Measurements from ENCODE around the gene ZNF618. TPM values are rescaled to one million over a fixed set of nuclear protein-coding genes. Genes with fewer than 3 reads are reported as not detected.

The ZNF618 gene
- total and polyA plus RNA-seq, 4 donors: 4.9 to 17.3 (median 11.4) TPM

DNA sequence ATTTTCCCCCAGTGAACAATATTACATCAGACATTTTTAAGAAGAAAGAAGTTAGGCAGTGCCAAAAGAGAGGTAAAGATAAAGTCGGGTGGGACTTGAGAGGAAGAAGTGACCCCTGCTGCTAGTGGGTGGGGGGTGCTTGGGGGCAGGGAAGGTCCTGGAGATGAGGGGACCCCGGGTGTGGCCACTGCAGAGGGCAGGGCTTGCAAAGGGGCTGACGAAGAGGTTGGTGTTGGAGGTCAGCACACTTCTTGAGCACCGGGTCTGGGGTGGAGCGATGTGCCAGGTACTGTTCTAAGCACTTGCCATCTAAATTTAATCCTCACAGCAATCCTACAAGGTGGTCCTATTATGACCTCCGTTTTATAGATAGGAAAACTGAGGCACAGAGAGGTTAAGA lies 140.0 kb downstream of the ZNF618 start:
- Histone ChIP-seq H3K9me3 (ENCODE audit: control insufficient read depth, low read length) (no peaks in the 10 kb centered on the region), H3K27ac (ENCODE audit: low read depth in 1 of 2, low read length in 2 of 2) (no peak overlapping the region), H3K36me3 (ENCODE audit: control insufficient read depth in 1 of 2, insufficient read depth in 2 of 2, low read length in 1 of 2) (peaks cover 6 to 7% of the 10 kb centered on the region in 2 donors), H3K4me3 (ENCODE audit: low read length in 2 of 2) (no peak overlapping the region), H3K27me3 (ENCODE audit: control insufficient read depth in 1 of 2, insufficient read depth in 2 of 2, low read length in 1 of 2) (no peaks in the 10 kb centered on the region), H3K4me1 (ENCODE audit: control insufficient read depth in 1 of 2, insufficient read depth in 2 of 2, low read length in 2 of 2) (no peaks in the 10 kb centered on the region)
- 89 to 93% methylated on average over 6 of the region's 6 CpGs for WGBS, 2 donors
- DNase-seq (peak in 1 of 2 donors; percentile 58), ATAC-seq (ENCODE audit: low FRiP score) (no peak)
- intact Hi-C loops (cut with DNase I): no loop called here

DNA sequence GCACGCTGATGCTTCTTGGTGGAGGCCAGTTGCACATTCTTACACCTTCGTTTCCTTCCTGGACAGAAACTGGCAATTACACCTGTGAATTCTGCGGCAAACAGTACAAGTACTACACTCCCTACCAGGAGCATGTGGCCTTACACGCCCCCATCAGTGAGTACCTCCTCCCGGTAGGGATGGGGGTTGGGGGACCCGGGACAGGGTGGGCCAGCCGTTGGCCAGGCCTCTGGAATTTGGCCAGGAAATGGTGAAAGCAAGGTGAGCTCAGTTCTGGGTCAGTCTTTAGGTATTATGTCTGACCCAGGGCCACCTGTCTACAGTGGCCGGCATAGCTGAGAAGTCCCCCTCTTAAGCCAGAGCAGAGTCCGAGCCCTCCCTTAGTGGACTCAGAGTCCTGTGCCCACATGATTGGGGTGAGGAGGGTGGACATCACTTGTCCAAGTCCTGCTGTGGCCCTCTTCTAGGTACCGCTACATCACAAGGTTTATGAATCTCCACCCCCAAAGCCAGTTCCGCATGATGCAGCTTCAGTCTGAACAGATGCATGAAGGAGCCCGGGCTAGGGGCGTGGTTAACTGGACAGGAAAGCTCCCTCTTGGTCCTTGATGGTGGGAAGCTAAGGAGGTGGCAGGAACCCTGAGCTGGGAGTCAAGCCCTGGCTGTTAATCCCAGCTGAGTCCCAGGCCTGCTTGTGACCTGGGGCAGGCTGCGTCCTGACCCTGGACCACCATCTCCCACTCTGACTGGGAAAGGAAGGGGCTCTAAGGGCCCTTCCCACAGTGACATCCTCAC lies 140.7 kb downstream of the ZNF618 start:
- no peak overlapping the region for H3K27ac ChIP-seq (ENCODE audit: low read depth in 1 of 2, low read length in 2 of 2)
- H3K4me1 ChIP-seq (ENCODE audit: control insufficient read depth in 1 of 2, insufficient read depth in 2 of 2, low read length in 2 of 2): no peaks in the 10 kb centered on the region
- H3K9me3 ChIP-seq (ENCODE audit: control insufficient read depth, low read length): no peaks in the 10 kb centered on the region
- DNase-seq (peak in 1 of 2 donors; percentile 66), ATAC-seq (ENCODE audit: low FRiP score) (no peak)
- intact Hi-C loops (cut with DNase I): no loop called here
- H3K27me3 ChIP-seq (ENCODE audit: control insufficient read depth in 1 of 2, insufficient read depth in 2 of 2, low read length in 1 of 2): no peaks in the 10 kb centered on the region
- 94 to 95% methylated on average over 14 of the region's 14 CpGs for WGBS, 2 donors
- peaks cover 3 to 7% of the 10 kb centered on the region in 2 donors for H3K36me3 ChIP-seq (ENCODE audit: control insufficient read depth in 1 of 2, insufficient read depth in 2 of 2, low read length in 1 of 2)
- H3K4me3 ChIP-seq (ENCODE audit: low read length in 2 of 2): no peak overlapping the region

- 85 to 88% methylated on average over 6 of the region's 6 CpGs for WGBS, 2 donors
- H3K27ac ChIP-seq (ENCODE audit: low read depth in 1 of 2, low read length in 2 of 2): no peak overlapping the region
- ATAC-seq (ENCODE audit: low FRiP score) (no peak), DNase-seq (peak in 1 of 2 donors; percentile 51)
- no peaks in the 10 kb centered on the region for H3K4me1 ChIP-seq (ENCODE audit: control insufficient read depth in 1 of 2, insufficient read depth in 2 of 2, low read length in 2 of 2)
- no peaks in the 10 kb centered on the region for H3K9me3 ChIP-seq (ENCODE audit: control insufficient read depth, low read length)
- H3K27me3 ChIP-seq (ENCODE audit: control insufficient read depth in 1 of 2, insufficient read depth in 2 of 2, low read length in 1 of 2): no peaks in the 10 kb centered on the region
- H3K4me3 ChIP-seq (ENCODE audit: low read length in 2 of 2): no peak overlapping the region
- intact Hi-C loops (cut with DNase I): no loop called here
- H3K36me3 ChIP-seq (ENCODE audit: control insufficient read depth in 1 of 2, insufficient read depth in 2 of 2, low read length in 1 of 2): peaks cover 2 to 3% of the 10 kb centered on the region in 2 donors
Observed at GRCh38 chr9:114017741-114018715, 141.9 kb downstream of the ZNF618 start.

- Histone ChIP-seq H3K4me3 (ENCODE audit: low read length in 2 of 2) (no peak overlapping the region), H3K27ac (ENCODE audit: low read depth in 1 of 2, low read length in 2 of 2) (no peak overlapping the region), H3K9me3 (ENCODE audit: control insufficient read depth, low read length) (no peaks in the 10 kb centered on the region)
Observed at GRCh38 chr9:114021578-114021977, 145.5 kb downstream of the ZNF618 start.

DNA sequence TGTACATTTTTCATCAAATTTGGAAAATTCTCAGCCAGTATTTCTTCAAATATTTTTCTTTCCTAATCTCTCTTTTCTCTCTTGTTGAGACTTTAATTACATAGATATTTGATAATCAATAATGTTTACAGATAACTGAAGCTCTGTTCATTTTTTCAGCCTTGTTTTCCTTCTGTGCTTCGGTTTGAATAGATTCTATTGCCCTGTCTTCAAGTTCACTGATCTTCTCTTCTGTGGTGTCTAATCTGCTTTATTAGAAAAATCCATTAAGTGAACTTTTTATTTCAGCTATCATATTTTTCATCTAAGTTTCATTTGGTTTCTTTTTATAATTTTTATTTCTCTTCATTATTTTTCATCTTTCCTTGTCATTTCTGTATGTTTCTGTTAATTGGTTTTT lies 147.9 kb downstream of the ZNF618 start:
- peaks cover 0 to 1% of the 10 kb centered on the region in 2 donors for H3K36me3 ChIP-seq (ENCODE audit: control insufficient read depth in 1 of 2, insufficient read depth in 2 of 2, low read length in 1 of 2)
- 97 to 98% methylated on average over 1 of the region's 1 CpG for WGBS, 2 donors

More at GRCh38 chr9:114021578-114021977, 145.5 kb downstream of the ZNF618 start:
- H3K4me1 ChIP-seq (ENCODE audit: control insufficient read depth in 1 of 2, insufficient read depth in 2 of 2, low read length in 2 of 2): no peaks in the 10 kb centered on the region
- intact Hi-C loops (cut with DNase I): no loop called here
- WGBS, 2 donors: 93% methylated on average over 3 of the region's 3 CpGs
- no peak for ATAC-seq (ENCODE audit: low FRiP score)
- H3K27me3 ChIP-seq (ENCODE audit: control insufficient read depth in 1 of 2, insufficient read depth in 2 of 2, low read length in 1 of 2): no peaks in the 10 kb centered on the region
- DNase-seq: no peak
- peaks cover 2 to 3% of the 10 kb centered on the region in 2 donors for H3K36me3 ChIP-seq (ENCODE audit: control insufficient read depth in 1 of 2, insufficient read depth in 2 of 2, low read length in 1 of 2)

DNA sequence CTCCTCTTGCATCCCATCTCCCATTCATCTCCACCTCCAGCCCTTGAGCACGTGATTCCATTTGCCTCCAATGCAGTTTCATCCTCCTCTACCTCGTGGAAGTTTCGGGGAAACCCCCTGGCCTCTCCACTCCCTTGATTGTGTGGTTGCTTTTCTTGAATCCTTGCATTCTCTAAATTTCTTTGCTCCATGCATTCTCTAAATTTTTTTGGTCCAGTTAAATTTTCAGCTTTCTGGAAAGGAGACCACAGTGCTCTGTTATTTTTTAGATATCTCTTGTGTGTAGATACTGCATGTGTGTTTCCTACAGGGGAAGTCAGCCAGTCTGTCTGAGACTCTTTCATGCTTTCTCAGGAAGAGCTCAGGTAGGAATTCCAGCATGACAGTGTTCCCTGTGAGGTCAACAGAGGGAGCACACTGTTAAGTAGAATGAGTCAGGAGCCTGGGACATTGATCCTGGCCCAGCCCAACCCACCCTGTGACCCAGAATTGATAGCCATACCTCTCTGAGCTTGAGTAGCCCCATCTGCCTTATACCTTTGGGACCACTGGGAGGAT lies 149.2 kb downstream of the ZNF618 start:
- WGBS, 2 donors: 69 to 79% methylated on average over 3 of the region's 3 CpGs
- H3K27ac ChIP-seq (ENCODE audit: low read depth in 1 of 2, low read length in 2 of 2): no peak overlapping the region
- H3K4me3 ChIP-seq (ENCODE audit: low read length in 2 of 2): no peak overlapping the region
- DNase-seq: no peak
- intact Hi-C loops (cut with DNase I): no loop called here
- no peak for ATAC-seq (ENCODE audit: low FRiP score)
- H3K9me3 ChIP-seq (ENCODE audit: control insufficient read depth, low read length): no peaks in the 10 kb centered on the region
- H3K27me3 ChIP-seq (ENCODE audit: control insufficient read depth in 1 of 2, insufficient read depth in 2 of 2, low read length in 1 of 2): no peaks in the 10 kb centered on the region
- H3K4me1 ChIP-seq (ENCODE audit: control insufficient read depth in 1 of 2, insufficient read depth in 2 of 2, low read length in 2 of 2): no peaks in the 10 kb centered on the region
- H3K36me3 ChIP-seq (ENCODE audit: control insufficient read depth in 1 of 2, insufficient read depth in 2 of 2, low read length in 1 of 2): no peaks in the 10 kb centered on the region

More for the DNA sequence above, 147.9 kb downstream of the ZNF618 start:
- H3K4me1 ChIP-seq (ENCODE audit: control insufficient read depth in 1 of 2, insufficient read depth in 2 of 2, low read length in 2 of 2): no peaks in the 10 kb centered on the region
- H3K27ac ChIP-seq (ENCODE audit: low read depth in 1 of 2, low read length in 2 of 2): no peak overlapping the region
- ATAC-seq (ENCODE audit: low FRiP score): no peak
- no peaks in the 10 kb centered on the region for H3K27me3 ChIP-seq (ENCODE audit: control insufficient read depth in 1 of 2, insufficient read depth in 2 of 2, low read length in 1 of 2)
- DNase-seq: no peak
- intact Hi-C loops (cut with DNase I): no loop called here
- H3K4me3 ChIP-seq (ENCODE audit: low read length in 2 of 2): no peak overlapping the region
- H3K9me3 ChIP-seq (ENCODE audit: control insufficient read depth, low read length): no peaks in the 10 kb centered on the region

GRCh38 chr9:114025760-114026159 lies 149.7 kb downstream of the ZNF618 start:
- H3K27ac ChIP-seq (ENCODE audit: low read depth in 1 of 2, low read length in 2 of 2): no peak overlapping the region
- 96% methylated on average over 5 of the region's 5 CpGs for WGBS, 2 donors
- no peak for ATAC-seq (ENCODE audit: low FRiP score)
- H3K4me1 ChIP-seq (ENCODE audit: control insufficient read depth in 1 of 2, insufficient read depth in 2 of 2, low read length in 2 of 2): no peaks in the 10 kb centered on the region
- H3K27me3 ChIP-seq (ENCODE audit: control insufficient read depth in 1 of 2, insufficient read depth in 2 of 2, low read length in 1 of 2): no peaks in the 10 kb centered on the region
- H3K36me3 ChIP-seq (ENCODE audit: control insufficient read depth in 1 of 2, insufficient read depth in 2 of 2, low read length in 1 of 2): no peaks in the 10 kb centered on the region
- peak in 1 of 2 donors; percentile 24 for DNase-seq
- H3K4me3 ChIP-seq (ENCODE audit: low read length in 2 of 2): no peak overlapping the region
- intact Hi-C loops (cut with DNase I): no loop called here
- no peaks in the 10 kb centered on the region for H3K9me3 ChIP-seq (ENCODE audit: control insufficient read depth, low read length)

DNA sequence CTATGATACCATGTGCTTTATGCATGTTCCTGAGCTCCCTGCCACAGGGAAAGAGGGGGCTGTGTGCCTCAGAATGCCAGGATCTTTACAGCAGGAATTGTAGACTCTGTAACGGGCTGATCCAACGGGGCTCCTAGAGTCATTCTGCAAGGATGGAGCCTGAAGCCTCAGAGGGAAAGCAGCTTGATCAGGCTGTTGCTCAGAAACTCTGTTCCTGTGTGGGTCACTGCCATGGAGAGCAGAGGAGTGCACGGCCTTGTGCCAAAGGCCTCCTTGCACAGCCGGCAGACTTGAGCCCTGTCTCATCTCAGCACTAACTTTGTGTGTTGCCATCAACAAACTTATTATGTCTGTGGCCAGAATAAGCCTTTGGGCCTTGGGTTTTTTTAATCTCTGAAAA lies 150.2 kb downstream of the ZNF618 start:
- no peak for ATAC-seq (ENCODE audit: low FRiP score)
- 84 to 87% methylated on average over 4 of the region's 4 CpGs for WGBS, 2 donors
- Histone ChIP-seq H3K36me3 (ENCODE audit: control insufficient read depth in 1 of 2, insufficient read depth in 2 of 2, low read length in 1 of 2) (no peaks in the 10 kb centered on the region), H3K4me3 (ENCODE audit: low read length in 2 of 2) (no peak overlapping the region), H3K27ac (ENCODE audit: low read depth in 1 of 2, low read length in 2 of 2) (no peak overlapping the region), H3K27me3 (ENCODE audit: control insufficient read depth in 1 of 2, insufficient read depth in 2 of 2, low read length in 1 of 2) (no peaks in the 10 kb centered on the region), H3K4me1 (ENCODE audit: control insufficient read depth in 1 of 2, insufficient read depth in 2 of 2, low read length in 2 of 2) (no peaks in the 10 kb centered on the region), H3K9me3 (ENCODE audit: control insufficient read depth, low read length) (no peaks in the 10 kb centered on the region)
- DNase-seq: no peak
- intact Hi-C loops (cut with DNase I): no loop called here

Data from aorta (tissue), 5 donors.